Adrenal gland (tissue), 12 donors: ENCODE data around the gene FEV. TPM values are rescaled to one million over a fixed set of nuclear protein-coding genes. Genes with fewer than 3 reads are reported as not detected.
A peak's percentile ranks its signal among the peaks of the same experiment; 100 is the strongest.

ENCODE experiments used
- DNase-seq, 7 donors: peaks; one replicate each; pipeline ENCODE4 v3.0.0-alpha.2; 2019 to 2020
- H3K27ac ChIP-seq, 5 donors: fragments of 200-600 bp; sonication (generic) in 4 of 5; 1 replicate in 3 of 5; 2 replicates in 2 of 5; pipeline versions ENCODE4 v1.5.1 to v1.8.0; 2016 to 2020; ENCODE audit warnings: mild to moderate bottlenecking in 1 of 5
- H3K27me3 ChIP-seq: fragments of 200-600 bp; 2 replicates; pipeline ENCODE4 v1.8.0; 2021
- H3K36me3 ChIP-seq, 2 donors: fragments of 200-600 bp; replicated peaks in 1 of 2; 1 replicate in 1 of 2; 2 replicates in 1 of 2; pipeline versions ENCODE4 v1.5.1 to v1.8.0; 2018 to 2022
- H3K4me1 ChIP-seq, 2 donors: fragments of 200-600 bp; replicated peaks in 1 of 2; 1 replicate in 1 of 2; 2 replicates in 1 of 2; pipeline versions ENCODE4 v1.5.1 to v1.8.0; 2018 to 2021
- H3K4me3 ChIP-seq, 4 donors: fragments of 200-600 bp; sonication (generic) in 3 of 4; one replicate each; pipeline ENCODE4 v1.5.1; 2016 to 2018
- H3K9me3 ChIP-seq, 3 donors: fragments of 200-600 bp; sonication (generic) in 1 of 3; replicated peaks in 1 of 3; 1 replicate in 2 of 3; 2 replicates in 1 of 3; pipeline versions ENCODE4 v1.5.1 to v1.8.0; 2016 to 2021
- CTCF ChIP-seq, 6 experiments: fragments of 450-650 bp in 4 of 6; fragments of 200-600 bp in 2 of 6; sonication (generic) in 1 of 6; IDR thresholded peaks; 1 replicate in 5 of 6; 2 replicates in 1 of 6; pipeline versions ENCODE4 v1.5.1 to v1.8.0; 2016 to 2021; ENCODE audit warnings: antibody characterized with exemption in 6 of 6, mild to moderate bottlenecking in 2 of 6, moderate library complexity in 1 of 6
- POLR2A ChIP-seq, 2 donors: fragments of 450-650 bp; IDR thresholded peaks; one replicate each; pipeline ENCODE4 v1.6.1; 2017; ENCODE audit warnings: antibody characterized with exemption in 2 of 2, mild to moderate bottlenecking in 2 of 2, moderate library complexity in 1 of 2
- WGBS, 4 donors: extraction: QIAGEN DNeasy Blood & Tissue Kit in 2 of 4; methylation state at CpG; one replicate each; pipeline versions ENCODE4 v1.1.5 to v1.1.7; 2013 to 2017; 5-methylcytosine and 5-hydroxymethylcytosine counted together
- intact Hi-C, 2 donors: fragments of 100-400 bp; cut with DNase I; formaldehyde crosslinking; loops; one replicate each; pipeline versions ENCODE4 v1.14.1 to v1.15.0; 2022 to 2023
- polyA plus RNA-seq, 3 donors: library from polyadenylated mRNA; stranded (reverse); fragments of 200-250 nt in 2 of 3; fragments of 350-450 nt in 1 of 3; fragmentation: Illumina TruSeq in 1 of 3; extraction: RNeasy Lipid Tissue Mini Kit (QIAGEN cat#74804) in 1 of 3; gene quantifications; one replicate each; pipeline ENCODE4 v1.2.3, GENCODE V29; 2013 to 2014
- total RNA-seq, 9 donors: library from RNA; depleted of rRNA in 4 of 9; stranded (reverse); fragments of >200 nt in 4 of 9; fragments of 120-200 nt in 1 of 9; fragmentation: NEBNext Ultra II Directional in 1 of 9; extraction: Animal tissue kit (Norgen Biotek cat#: 25700) in 1 of 9; gene quantifications; one replicate each; pipeline versions ENCODE4 v1.1.0 to v1.2.4, GENCODE V29; 2013 to 2023
- donor health status: healthy with polysubstance abuse.
- donor health status: Bipolar disorder and iron deficiency.
- donor health status: DM: yes; HTN: yes; CAD: no.
- donor health status: DM: no; HTN: no; CAD: no.
- donor health status: DM: no; HTN: no; CAD: no.
- donor health status: DM: yes; HTN: yes; CAD: no.

Gene FEV
- total and polyA plus RNA-seq, 12 donors = 0.22 to 16.5 (median 3.1) TPM; not detected in 4

GRCh38 chr2:218984239-218985020 is 554 bp downstream of the FEV start:
- peaks cover 89% of the 10 kb centered on the region for H3K27me3 ChIP-seq
- no peak for TF ChIP-seq POLR2A (IDR thresholded peaks at IDR 0.05)
- TF ChIP-seq CTCF (IDR thresholded peaks at IDR 0.05) = no peak
- no peaks in the 10 kb centered on the region for H3K9me3 ChIP-seq
- peak in 3 of 7 donors; percentile 33 to 72 (median 35) for DNase-seq
- H3K4me1 ChIP-seq = peaks cover 16% of the 10 kb centered on the region in 2 donors
- no peak overlapping the region for H3K4me3 ChIP-seq
- intact Hi-C loops = no loop called here
- peak overlapping the region in 1 of 5 donors; percentile 63 for H3K27ac ChIP-seq
- H3K36me3 ChIP-seq = no peaks in the 10 kb centered on the region
- 1 to 4% (median 2%) methylated on average over 22 to 50 of the region's 50 CpGs for WGBS, 4 donors

- Histone ChIP-seq H3K27ac (peak overlapping the region in 1 of 5 donors; percentile 63), H3K4me1 (peaks cover 16% of the 10 kb centered on the region in 2 donors), H3K27me3 (peaks cover 89% of the 10 kb centered on the region), H3K4me3 (no peak overlapping the region), H3K9me3 (no peaks in the 10 kb centered on the region), H3K36me3 (no peaks in the 10 kb centered on the region)
- WGBS, 4 donors = 4 to 14% (median 8%) methylated on average over 5 to 10 of the region's 10 CpGs
- DNase-seq = no peak
- intact Hi-C loops = no loop called here
- TF ChIP-seq POLR2A (IDR thresholded peaks at IDR 0.05) (no peak), CTCF (IDR thresholded peaks at IDR 0.05) (no peak)
Observed at GRCh38 chr2:218983934-218984238, 1.1 kb downstream of the FEV start.

DNA sequence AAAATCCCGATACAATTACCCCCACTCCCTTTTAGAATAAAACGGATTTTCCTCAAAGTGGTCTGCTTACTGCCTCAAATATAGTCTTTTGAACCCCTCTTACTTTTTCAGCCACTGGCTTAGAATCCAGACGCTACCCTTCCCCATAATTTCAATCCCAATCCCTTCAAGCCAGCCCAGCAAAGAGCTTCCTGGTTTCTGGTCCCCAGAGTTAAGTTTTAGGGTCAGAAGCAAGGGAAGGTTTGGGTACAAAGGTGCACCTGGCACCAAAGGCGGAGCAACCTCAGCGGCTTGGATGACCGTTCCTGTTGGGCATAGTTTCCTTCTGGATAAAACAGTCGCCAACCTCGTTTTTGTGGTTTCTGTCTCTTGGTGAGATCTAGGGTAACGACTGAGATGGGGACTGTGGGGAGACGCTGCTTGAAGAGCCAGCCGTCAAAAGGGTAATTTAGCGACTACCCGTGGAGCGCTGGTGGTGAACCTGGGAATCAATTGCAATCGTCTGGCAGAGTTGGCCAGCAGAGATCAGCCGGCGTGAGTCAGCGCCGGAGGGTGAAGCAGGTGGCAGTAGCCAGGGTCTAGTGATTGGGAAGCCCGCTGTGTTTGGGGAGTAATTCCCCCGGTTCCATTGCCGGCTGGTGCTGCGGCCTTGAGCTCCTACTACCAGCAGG is 1.6 kb downstream of the FEV start:
- H3K36me3 ChIP-seq = no peaks in the 10 kb centered on the region
- intact Hi-C loops = no loop called here
- H3K4me3 ChIP-seq = no peak overlapping the region
- 8 to 15% (median 14%) methylated on average over 18 to 23 of the region's 23 CpGs for WGBS, 4 donors
- H3K27me3 ChIP-seq = peaks cover 86% of the 10 kb centered on the region
- H3K9me3 ChIP-seq = no peaks in the 10 kb centered on the region
- peak overlapping the region in 1 of 5 donors; percentile 63 for H3K27ac ChIP-seq
- TF ChIP-seq CTCF (IDR thresholded peaks at IDR 0.05) = no peak
- no peak for TF ChIP-seq POLR2A (IDR thresholded peaks at IDR 0.05)
- no peak for DNase-seq
- H3K4me1 ChIP-seq = peaks cover 16% of the 10 kb centered on the region in 2 donors

GRCh38 chr2:218982586-218983262 is 2.3 kb downstream of the FEV start:
- H3K27ac ChIP-seq = no peak overlapping the region
- H3K4me3 ChIP-seq = no peak overlapping the region
- no peak for DNase-seq
- peaks cover 80% of the 10 kb centered on the region for H3K27me3 ChIP-seq
- TF ChIP-seq CTCF (IDR thresholded peaks at IDR 0.05) = no peak
- no peak for TF ChIP-seq POLR2A (IDR thresholded peaks at IDR 0.05)
- no peaks in the 10 kb centered on the region for H3K36me3 ChIP-seq
- H3K4me1 ChIP-seq = peaks cover 16% of the 10 kb centered on the region in 2 donors
- intact Hi-C loops = no loop called here
- WGBS, 4 donors = 3 to 17% (median 9%) methylated on average over 21 to 28 of the region's 28 CpGs
- H3K9me3 ChIP-seq = no peaks in the 10 kb centered on the region
